ENCODE measurements around the gene MTMR2.

- TF ChIP-seq POLR2A (IDR thresholded peaks at IDR 0.05; ENCODE audit: low read depth, low read length) (no peak), MAX (IDR thresholded peaks at IDR 0.05; ENCODE audit: low read depth, low read length) (no peak), SMAD1 (IDR thresholded peaks at IDR 0.05; ENCODE audit: low read depth, partially characterized antibody) (no peak), CTCF (IDR thresholded peaks at IDR 0.05 in 2 of 3, conservative IDR thresholded peaks at IDR 0.05 in 1 of 3; ENCODE audit: control insufficient read depth in 2 of 3, extremely low read depth in 1 of 3, insufficient read depth in 1 of 3, low read depth in 3 of 3, low read length in 3 of 3) (no peak), POU2F2 (IDR thresholded peaks at IDR 0.05; ENCODE audit: borderline replicate concordance, low read depth, low read length) (no peak)
Measured at GRCh38 chr11:95911369-95911759, 12.5 kb downstream of the MTMR2 start.
